SKM-1 (cell line): ENCODE results near the gene PTPN9.

Source experiments
- DNase-seq: peaks from one replicate; lab custom pipeline; 2025; ENCODE audit not compliant: unreplicated experiment; lab: John Stamatoyannopoulos, UW

The PTPN9 gene

GRCh38 chr15:75425966-75426500 lies 153.1 kb downstream of the PTPN9 start:
- no peak for DNase-seq

GRCh38 chr15:75422554-75422953 lies 156.6 kb downstream of the PTPN9 start:
- DNase-seq = no peak

GRCh38 chr15:75420698-75421097 lies 158.4 kb downstream of the PTPN9 start:
- DNase-seq = no peak

- DNase-seq = no peak
Observed at GRCh38 chr15:75416584-75416983, 162.5 kb downstream of the PTPN9 start.
